Ectodermal cell (in vitro differentiated cells): ENCODE measurements around the gene ZNF611.

ENCODE experiments used
- H3K27ac ChIP-seq: 2 replicates; pipeline ENCODE4 v1.7.0; 2013; ENCODE audit warnings: mild to moderate bottlenecking, low read depth, low read length; ENCODE audit not compliant: insufficient read depth, poor library complexity, severe bottlenecking
- H3K27me3 ChIP-seq: 2 replicates; pipeline ENCODE4 v1.7.0; 2013; ENCODE audit warnings: mild to moderate bottlenecking, low read length; ENCODE audit not compliant: insufficient read depth, control insufficient read depth, poor library complexity, severe bottlenecking
- H3K36me3 ChIP-seq: one replicate; pipeline ENCODE4 v1.7.0; 2013; ENCODE audit warnings: low read length; ENCODE audit not compliant: control insufficient read depth, insufficient read depth
- H3K4me1 ChIP-seq: one replicate; pipeline ENCODE4 v1.7.0; 2013; ENCODE audit warnings: low read length; ENCODE audit not compliant: control insufficient read depth, insufficient read depth
- H3K4me3 ChIP-seq: 2 replicates; pipeline ENCODE4 v1.7.0; 2013; ENCODE audit warnings: low read depth, low read length, control low read depth; ENCODE audit not compliant: insufficient read depth
- H3K9me3 ChIP-seq: 2 replicates; pipeline ENCODE4 v1.7.0; 2013; ENCODE audit warnings: mild to moderate bottlenecking, low read length, moderate library complexity; ENCODE audit not compliant: control insufficient read depth
- WGBS, 2 experiments: methylation state at CpG; one replicate each; pipeline ENCODE4 v1.1.7; 2013; ENCODE audit warnings: missing lambda C conversion rate in 2 of 2; 5-methylcytosine and 5-hydroxymethylcytosine counted together

The ZNF611 gene

DNA sequence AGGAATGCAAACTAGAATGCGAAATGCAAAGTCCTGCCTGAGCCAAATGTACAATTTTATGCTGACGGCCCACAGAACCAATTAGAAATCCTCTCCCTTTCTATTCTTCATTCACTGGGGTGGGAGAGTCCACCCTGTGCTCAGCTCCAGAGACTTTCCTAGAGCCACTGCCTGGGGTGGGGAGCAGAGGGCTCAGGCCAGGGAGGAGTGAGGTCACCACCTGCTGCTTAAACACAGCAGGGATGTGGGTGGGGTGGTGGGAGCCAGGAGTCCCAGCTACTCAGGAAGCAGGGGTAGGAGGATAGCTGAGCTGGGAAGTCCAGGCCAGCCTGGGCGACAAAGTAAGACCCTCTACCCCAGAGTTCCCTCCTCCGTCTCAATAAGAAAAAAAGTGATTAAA is 69.8 kb downstream of the ZNF611 start:
- peaks cover 13% of the 10 kb centered on the region for H3K4me1 ChIP-seq
- H3K9me3 ChIP-seq: no peaks in the 10 kb centered on the region
- H3K27me3 ChIP-seq: no peaks in the 10 kb centered on the region
- H3K4me3 ChIP-seq: no peak overlapping the region
- H3K27ac ChIP-seq: no peak overlapping the region
- 85 to 87% methylated on average over 3 to 4 of the region's 4 CpGs for WGBS, 2 experiments
- peaks cover 3% of the 10 kb centered on the region for H3K36me3 ChIP-seq

DNA sequence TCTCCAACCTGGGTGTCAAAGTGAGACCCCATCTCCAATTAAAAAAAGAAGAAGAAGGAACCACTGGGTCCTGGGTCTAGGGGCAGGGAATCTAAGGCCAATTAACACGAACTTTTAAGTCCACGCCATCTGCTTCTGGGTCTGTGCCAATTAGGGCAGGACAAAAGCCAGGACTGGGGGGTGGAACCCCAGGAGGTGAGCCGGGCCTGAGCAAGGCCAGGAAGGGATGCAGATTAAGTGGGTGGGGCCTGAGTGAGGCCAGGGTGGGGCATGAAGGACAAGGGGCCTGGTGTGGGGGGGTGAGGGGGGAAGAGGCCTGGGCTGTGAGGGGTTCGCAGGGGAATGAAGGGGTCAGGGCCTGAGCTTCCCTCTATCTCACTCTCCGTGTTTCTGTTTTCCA is 70.4 kb downstream of the ZNF611 start:
- 53 to 59% methylated on average over 5 of the region's 5 CpGs for WGBS, 2 experiments
- Histone ChIP-seq H3K4me1 (peaks cover 13% of the 10 kb centered on the region), H3K27me3 (no peaks in the 10 kb centered on the region), H3K36me3 (peaks cover 5% of the 10 kb centered on the region), H3K27ac (no peak overlapping the region), H3K4me3 (no peak overlapping the region), H3K9me3 (no peaks in the 10 kb centered on the region)

DNA sequence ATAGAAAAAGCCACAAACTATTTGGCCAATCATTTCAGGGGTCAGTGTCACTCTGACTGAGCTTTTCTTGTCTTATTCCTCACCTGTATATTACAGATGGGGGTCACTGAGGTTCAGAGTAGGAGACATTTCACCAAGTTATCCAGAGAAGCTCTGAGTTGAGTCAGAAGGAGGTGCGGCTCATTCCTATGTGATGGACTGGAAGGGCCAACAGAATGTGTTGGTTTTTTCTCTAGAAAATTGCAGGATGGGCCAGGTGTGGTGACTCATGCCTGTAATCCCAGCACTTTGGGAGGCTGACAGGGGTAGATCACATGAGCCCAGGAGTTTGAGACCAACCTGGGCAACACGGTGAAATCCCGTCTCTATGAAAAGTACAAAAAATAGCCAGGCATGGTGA is 72.2 kb downstream of the ZNF611 start:
- Histone ChIP-seq H3K36me3 (peaks cover 5% of the 10 kb centered on the region), H3K27ac (no peak overlapping the region), H3K9me3 (no peaks in the 10 kb centered on the region), H3K27me3 (no peaks in the 10 kb centered on the region), H3K4me3 (no peak overlapping the region), H3K4me1 (peaks cover 13% of the 10 kb centered on the region)
- 77 to 79% methylated on average over 3 of the region's 3 CpGs for WGBS, 2 experiments

DNA sequence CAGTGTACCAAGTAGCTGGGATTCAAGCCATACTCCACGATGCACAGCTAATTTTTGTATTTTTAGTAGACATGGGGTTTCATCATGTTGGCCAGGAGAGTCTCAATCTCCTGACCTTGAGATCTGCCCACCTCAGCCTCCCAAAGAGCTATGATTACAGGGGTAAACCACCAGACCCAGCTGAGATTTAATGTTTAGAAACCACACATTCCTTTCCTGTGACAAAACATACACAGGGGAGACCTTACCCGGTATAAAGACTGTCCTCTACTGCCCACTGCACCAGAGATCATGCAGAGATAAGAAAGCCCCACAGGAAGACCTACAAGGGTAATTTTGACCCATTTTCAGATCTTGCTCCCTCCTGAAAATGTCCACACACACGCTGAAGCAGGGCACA is 73.9 kb downstream of the ZNF611 start:
- WGBS, 2 experiments: 52 to 66% methylated on average over 3 of the region's 3 CpGs
- Histone ChIP-seq H3K4me3 (no peak overlapping the region), H3K36me3 (peaks cover 5% of the 10 kb centered on the region), H3K27ac (no peak overlapping the region), H3K27me3 (no peaks in the 10 kb centered on the region), H3K9me3 (no peaks in the 10 kb centered on the region), H3K4me1 (peaks cover 13% of the 10 kb centered on the region)

DNA sequence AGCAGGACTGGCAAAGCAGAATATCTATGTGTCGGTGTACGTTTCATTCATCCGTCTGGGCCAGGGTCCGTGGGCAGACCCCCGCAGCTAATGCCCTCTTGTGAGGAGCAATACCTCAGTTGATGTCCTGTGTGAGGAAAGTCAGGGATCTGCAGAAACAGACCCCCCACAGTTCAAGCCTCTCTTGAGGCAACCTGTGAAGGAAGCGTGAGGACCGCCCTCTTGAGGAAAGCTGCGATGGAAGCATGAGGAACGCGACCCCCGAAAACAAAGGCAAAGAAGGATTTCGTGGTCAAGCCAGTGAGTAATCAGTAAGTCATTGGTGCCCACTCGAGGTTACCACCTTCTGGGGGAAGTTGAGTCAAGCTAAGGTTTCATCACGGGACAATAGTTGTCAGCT is 75.8 kb downstream of the ZNF611 start:
- Histone ChIP-seq H3K4me3 (no peak overlapping the region), H3K36me3 (peaks cover 11% of the 10 kb centered on the region), H3K27ac (no peak overlapping the region), H3K4me1 (no peaks in the 10 kb centered on the region), H3K9me3 (no peaks in the 10 kb centered on the region), H3K27me3 (no peaks in the 10 kb centered on the region)
- WGBS, 2 experiments: 84 to 86% methylated on average over 14 of the region's 14 CpGs

DNA sequence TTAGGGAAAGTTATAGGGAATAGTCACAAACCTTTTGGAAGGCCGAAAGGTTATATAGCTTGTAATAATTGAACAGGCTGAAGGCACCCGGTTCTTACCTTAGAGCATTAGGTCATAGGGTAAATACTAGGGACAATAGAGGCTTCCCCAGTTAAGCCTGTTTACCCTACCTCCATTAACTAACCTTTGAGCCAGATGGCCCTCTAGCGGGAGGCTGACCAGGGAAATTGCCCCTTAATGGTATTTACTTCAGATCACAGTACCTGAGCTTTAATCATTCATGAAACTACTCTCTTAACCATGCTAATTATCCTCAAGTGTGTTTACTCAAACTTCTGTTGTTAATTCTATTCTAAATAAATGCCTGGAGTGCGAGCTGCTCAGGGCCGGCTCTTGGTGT is 76.2 kb downstream of the ZNF611 start:
- Histone ChIP-seq H3K4me3 (no peak overlapping the region), H3K27me3 (no peaks in the 10 kb centered on the region), H3K36me3 (peaks cover 12% of the 10 kb centered on the region), H3K27ac (no peak overlapping the region), H3K4me1 (no peaks in the 10 kb centered on the region), H3K9me3 (no peaks in the 10 kb centered on the region)
- 76 to 80% methylated on average over 5 of the region's 5 CpGs for WGBS, 2 experiments

DNA sequence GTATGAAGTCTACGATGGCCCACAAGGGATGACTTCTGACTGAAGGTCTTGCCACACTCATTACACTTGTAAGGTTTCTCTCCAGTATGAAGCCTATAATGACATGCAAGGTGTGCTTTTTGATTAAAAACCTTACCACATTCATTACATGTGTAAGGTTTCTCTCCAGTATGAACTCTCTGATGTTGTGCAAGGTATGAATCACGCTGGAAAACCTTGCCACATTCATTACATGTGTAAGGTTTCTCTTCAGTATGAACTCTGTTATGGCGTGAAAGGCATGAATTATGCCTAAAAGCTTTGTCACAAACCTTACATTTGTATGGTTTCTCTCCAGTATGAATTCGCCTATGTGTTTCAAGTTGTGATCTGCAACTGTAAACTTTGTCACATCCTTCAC is 81.7 kb downstream of the ZNF611 start:
- Histone ChIP-seq H3K27me3 (no peaks in the 10 kb centered on the region), H3K36me3 (peaks cover 18% of the 10 kb centered on the region), H3K4me3 (no peak overlapping the region), H3K9me3 (no peaks in the 10 kb centered on the region), H3K27ac (no peak overlapping the region), H3K4me1 (no peaks in the 10 kb centered on the region)
- WGBS, 2 experiments: 95 to 99% methylated on average over 4 of the region's 4 CpGs
